Suprapubic skin (tissue), 4 donors: Measurements from ENCODE around the gene B3GNT3.

Experiments
- CTCF ChIP-seq, 2 donors: fragments of 200-600 bp in 1 of 2; fragments of 450-650 bp in 1 of 2; sonication (generic) in 1 of 2; IDR thresholded peaks; one replicate each; pipeline ENCODE4 v1.5.1; 2016 to 2019; ENCODE audit warnings: antibody characterized with exemption in 2 of 2, mild to moderate bottlenecking in 1 of 2, moderate library complexity in 1 of 2
- POLR2A ChIP-seq, 2 donors: fragments of 450-650 bp; IDR thresholded peaks; one replicate each; pipeline ENCODE4 v1.6.1; 2017; ENCODE audit warnings: antibody characterized with exemption in 2 of 2, mild to moderate bottlenecking in 2 of 2, moderate library complexity in 2 of 2
- POLR2AphosphoS5 ChIP-seq, 3 donors: sonication (generic); formaldehyde crosslinking; IDR thresholded peaks; one replicate each; pipeline ENCODE4 v1.6.1; 2017; ENCODE audit warnings: antibody characterized with exemption in 3 of 3

- no peak for TF ChIP-seq CTCF (IDR thresholded peaks at IDR 0.05)
- TF ChIP-seq POLR2AphosphoS5 (IDR thresholded peaks at IDR 0.05): no peak
- TF ChIP-seq POLR2A (IDR thresholded peaks at IDR 0.05): no peak
These were observed 45.0 kb upstream of the B3GNT3 start for GRCh38 chr19:17749912-17750317.
